ENCODE data around the gene OR6X1.
A peak's percentile ranks its signal among the peaks of the same experiment; 100 is the strongest.

Gene OR6X1

GRCh38 chr11:123754101-123754568, at the start of gene OR6X1:
Gene OR6X1 (minus strand): TSS chr11:123754518. CDS start chr11:123754518, 0 bp downstream.
- H3K4me3 ChIP-seq (ENCODE audit: low read depth, low read length): no peak within 1 kb of the TSS
- DNase-seq (ENCODE audit: low read depth): no peak

- no peak overlapping the region for H3K4me3 ChIP-seq (ENCODE audit: low read depth, low read length)
- DNase-seq (ENCODE audit: low read depth): no peak
These were observed 47.4 kb upstream of the OR6X1 start for GRCh38 chr11:123801765-123802164.

GRCh38 chr11:123800036-123800435, 45.7 kb upstream of the OR6X1 start:
- no peak overlapping the region for H3K4me3 ChIP-seq (ENCODE audit: low read depth, low read length)
- peak; percentile 31 for DNase-seq (ENCODE audit: low read depth)

- no peak overlapping the region for H3K4me3 ChIP-seq (ENCODE audit: low read depth, low read length)
- peak; percentile 56 for DNase-seq (ENCODE audit: low read depth)
These were observed 45.1 kb upstream of the OR6X1 start for GRCh38 chr11:123799438-123799837.

GRCh38 chr11:123798513-123799252, 44.4 kb upstream of the OR6X1 start:
- H3K4me3 ChIP-seq (ENCODE audit: low read depth, low read length): no peak overlapping the region
- no peak for DNase-seq (ENCODE audit: low read depth)

GRCh38 chr11:123798079-123798478, 43.8 kb upstream of the OR6X1 start:
- no peak for DNase-seq (ENCODE audit: low read depth)
- H3K4me3 ChIP-seq (ENCODE audit: low read depth, low read length): no peak overlapping the region

GRCh38 chr11:123797541-123797940, 43.2 kb upstream of the OR6X1 start:
- no peak overlapping the region for H3K4me3 ChIP-seq (ENCODE audit: low read depth, low read length)
- no peak for DNase-seq (ENCODE audit: low read depth)

- H3K4me3 ChIP-seq (ENCODE audit: low read depth, low read length): no peak overlapping the region
These were observed 42.8 kb upstream of the OR6X1 start for GRCh38 chr11:123797114-123797513.

GRCh38 chr11:123796226-123796625, 41.9 kb upstream of the OR6X1 start:
- H3K4me3 ChIP-seq (ENCODE audit: low read depth, low read length): no peak overlapping the region
- DNase-seq (ENCODE audit: low read depth): no peak

More at GRCh38 chr11:123797114-123797513, 42.8 kb upstream of the OR6X1 start:
- DNase-seq (ENCODE audit: low read depth): no peak

- DNase-seq (ENCODE audit: low read depth): no peak
These were observed 29.2 kb upstream of the OR6X1 start for GRCh38 chr11:123783536-123783935.

GRCh38 chr11:123778511-123778910, 24.2 kb upstream of the OR6X1 start:
- H3K4me3 ChIP-seq (ENCODE audit: low read depth, low read length): no peak overlapping the region
- DNase-seq (ENCODE audit: low read depth): no peak

More at GRCh38 chr11:123783536-123783935, 29.2 kb upstream of the OR6X1 start:
- H3K4me3 ChIP-seq (ENCODE audit: low read depth, low read length): no peak overlapping the region

- DNase-seq (ENCODE audit: low read depth): no peak
- H3K4me3 ChIP-seq (ENCODE audit: low read depth, low read length): no peak overlapping the region
These were observed 21.6 kb upstream of the OR6X1 start for GRCh38 chr11:123775715-123776549.

GRCh38 chr11:123775289-123775688, 21.0 kb upstream of the OR6X1 start:
- no peak overlapping the region for H3K4me3 ChIP-seq (ENCODE audit: low read depth, low read length)
- no peak for DNase-seq (ENCODE audit: low read depth)

GRCh38 chr11:123773959-123774358, 19.6 kb upstream of the OR6X1 start:
- H3K4me3 ChIP-seq (ENCODE audit: low read depth, low read length): no peak overlapping the region
- DNase-seq (ENCODE audit: low read depth): no peak

- no peak overlapping the region for H3K4me3 ChIP-seq (ENCODE audit: low read depth, low read length)
- DNase-seq (ENCODE audit: low read depth): no peak
These were observed 18.7 kb upstream of the OR6X1 start for GRCh38 chr11:123773026-123773425.

- DNase-seq (ENCODE audit: low read depth): no peak
- H3K4me3 ChIP-seq (ENCODE audit: low read depth, low read length): no peak overlapping the region
These were observed 17.3 kb upstream of the OR6X1 start for GRCh38 chr11:123771664-123772063.

GRCh38 chr11:123770712-123771111, 16.4 kb upstream of the OR6X1 start:
- no peak for DNase-seq (ENCODE audit: low read depth)
- no peak overlapping the region for H3K4me3 ChIP-seq (ENCODE audit: low read depth, low read length)

- H3K4me3 ChIP-seq (ENCODE audit: low read depth, low read length): no peak overlapping the region
- no peak for DNase-seq (ENCODE audit: low read depth)
These were observed 11.3 kb upstream of the OR6X1 start for GRCh38 chr11:123765601-123766000.

- H3K4me3 ChIP-seq (ENCODE audit: low read depth, low read length): no peak overlapping the region
- no peak for DNase-seq (ENCODE audit: low read depth)
These were observed 8.1 kb upstream of the OR6X1 start for GRCh38 chr11:123762422-123762821.

GRCh38 chr11:123760894-123761293, 6.6 kb upstream of the OR6X1 start:
- H3K4me3 ChIP-seq (ENCODE audit: low read depth, low read length): no peak overlapping the region
- no peak for DNase-seq (ENCODE audit: low read depth)
